Activated CD8-positive, alpha-beta T cell treated with anti-CD3 and anti-CD28 coated beads for 36 hours (primary cell): ENCODE measurements around the gene DSEL. TPM values are rescaled to one million over a fixed set of nuclear protein-coding genes. Genes with fewer than 3 reads are reported as not detected.

Source experiments
- ATAC-seq: fragments of 200-7000 bp; cut with Tn5 transposase; one replicate; pipeline ENCODE4 v1.10.0; 2021; ENCODE audit warnings: mild to moderate bottlenecking, moderate library complexity
- CTCF ChIA-PET: fragments of 350-600 bp; sonication (Branson Sonifier 250); formaldehyde crosslinking; loops from one replicate; lab custom pipeline; 2021; ENCODE audit warnings: antibody characterized with exemption; lab: Charles Lee
- POLR2A ChIA-PET: fragments of 350-600 bp; sonication (Branson Sonifier 250); formaldehyde crosslinking; loops from one replicate; lab custom pipeline; 2021; ENCODE audit warnings: antibody characterized with exemption; lab: Charles Lee
- DNase-seq: peaks from one replicate; pipeline ENCODE4 v3.0.0-alpha.2; 2020
- H3K27ac Mint-ChIP-seq: one replicate; pipeline ENCODE4 v1.8.0; 2021; ENCODE audit warnings: mild to moderate bottlenecking, mixed read lengths
- H3K27me3 Mint-ChIP-seq: one replicate; pipeline ENCODE4 v1.8.0; 2021; ENCODE audit warnings: mixed read lengths
- H3K36me3 Mint-ChIP-seq: one replicate; pipeline ENCODE4 v1.8.0; 2021; ENCODE audit warnings: low read depth, mixed read lengths
- H3K4me1 Mint-ChIP-seq: one replicate; pipeline ENCODE4 v1.8.0; 2021; ENCODE audit warnings: low read depth, mixed read lengths
- H3K4me3 Mint-ChIP-seq: one replicate; pipeline ENCODE4 v1.8.0; 2021; ENCODE audit warnings: mild to moderate bottlenecking, moderate library complexity, mixed read lengths
- H3K9me3 Mint-ChIP-seq: one replicate; pipeline ENCODE4 v1.8.0; 2021; ENCODE audit warnings: mixed read lengths
- CTCF ChIP-seq: fragments of 200-600 bp; IDR thresholded peaks from one replicate; pipeline ENCODE4 v1.8.0; 2022; ENCODE audit warnings: antibody characterized with exemption, mild to moderate bottlenecking
- intact Hi-C: fragments of 100-400 bp; cut with micrococcal nuclease; formaldehyde crosslinking; loops from one replicate; pipeline ENCODE4 v1.10.0; 2022
- total RNA-seq, 2 experiments: library from RNA; stranded (reverse); gene quantifications; one replicate each; pipeline ENCODE4 v1.2.3, GENCODE V29; 2021

The DSEL gene
- total RNA-seq, 2 experiments from 2014 or later, result 0.09 to 0.13 TPM

GRCh38 chr18:67519592-67519991 lies 3.1 kb upstream of the DSEL start:
- intact Hi-C loops, result loop anchor here (10.0 kb wide), 1 partner anchor 305 kb away; no protein-coding TSS in a partner anchor
- POLR2A ChIA-PET, result no interaction called here

GRCh38 chr18:67518566-67518965 lies 2.0 kb upstream of the DSEL start:
- Mint-ChIP-seq H3K27me3 (peaks cover 17% of the 10 kb centered on the region), H3K4me3 (no peak overlapping the region), H3K4me1 (peaks cover 13% of the 10 kb centered on the region), H3K27ac (no peak overlapping the region), H3K9me3 (no peaks in the 10 kb centered on the region), H3K36me3 (no peaks in the 10 kb centered on the region)
- intact Hi-C loops, result loop anchor here (10.0 kb wide), 1 partner anchor 304 kb away; no protein-coding TSS in a partner anchor
- ATAC-seq (no peak), DNase-seq (no peak)
- no peak for TF ChIP-seq CTCF
- ChIA-PET POLR2A (no interaction called here), CTCF (no interaction called here)

More at GRCh38 chr18:67519592-67519991, 3.1 kb upstream of the DSEL start:
- Mint-ChIP-seq H3K27me3 (peaks cover 19% of the 10 kb centered on the region), H3K9me3 (no peaks in the 10 kb centered on the region), H3K4me1 (peaks cover 13% of the 10 kb centered on the region), H3K4me3 (no peak overlapping the region), H3K36me3 (no peaks in the 10 kb centered on the region), H3K27ac (no peak overlapping the region)
- ATAC-seq, result no peak
- no peak for DNase-seq
- TF ChIP-seq CTCF, result no peak
- CTCF ChIA-PET, result no interaction called here

- ChIA-PET CTCF (no interaction called here), POLR2A (interaction anchor here (1.1 to 1.3 kb wide), 2 partner anchors 9 to 64 kb away, joined by 3 read pairs; no protein-coding TSS in a partner anchor)
- TF ChIP-seq CTCF, result no peak
- Mint-ChIP-seq H3K4me3 (peak overlapping the region; percentile 92), H3K27me3 (peaks cover 10% of the 10 kb centered on the region), H3K4me1 (peaks cover 13% of the 10 kb centered on the region), H3K36me3 (no peaks in the 10 kb centered on the region), H3K27ac (no peak overlapping the region), H3K9me3 (no peaks in the 10 kb centered on the region)
- intact Hi-C loops, result loop anchor here (10.0 kb wide), 1 partner anchor 303 kb away; no protein-coding TSS in a partner anchor
- no peak for ATAC-seq
- DNase-seq, result peak; percentile 13
Measured at GRCh38 chr18:67517444-67517765, 885 bp upstream of the DSEL start.

- intact Hi-C loops, result loop anchor here (10.0 kb wide), 1 partner anchor 301 kb away; no protein-coding TSS in a partner anchor
- peak; percentile 56 for TF ChIP-seq CTCF
- DNase-seq, result peak; percentile 75
- Mint-ChIP-seq H3K36me3 (no peaks in the 10 kb centered on the region), H3K27me3 (peaks cover 7% of the 10 kb centered on the region), H3K9me3 (no peaks in the 10 kb centered on the region), H3K4me1 (peaks cover 13% of the 10 kb centered on the region), H3K27ac (no peak overlapping the region), H3K4me3 (peak overlapping the region; percentile 92)
- ChIA-PET CTCF (interaction anchor here (0.6 to 1.7 kb wide), 5 partner anchors 9 to 301 kb away, joined by 3 read pairs; no protein-coding TSS in a partner anchor), POLR2A (interaction anchor here (1.1 kb wide), 1 partner anchor 10 kb away, joined by 3 read pairs; no protein-coding TSS in a partner anchor)
- peak; percentile 18 for ATAC-seq
Measured at GRCh38 chr18:67515942-67516538, 480 bp downstream of the DSEL start.

GRCh38 chr18:67514901-67515540 lies 1.5 kb downstream of the DSEL start:
- Mint-ChIP-seq H3K27me3 (peaks cover 7% of the 10 kb centered on the region), H3K4me3 (peak overlapping the region; percentile 92), H3K4me1 (peaks cover 13% of the 10 kb centered on the region), H3K9me3 (no peaks in the 10 kb centered on the region), H3K27ac (no peak overlapping the region), H3K36me3 (no peaks in the 10 kb centered on the region)
- DNase-seq (no peak), ATAC-seq (no peak)
- ChIA-PET POLR2A (no interaction called here), CTCF (interaction anchor here (0.9 to 1.7 kb wide), 2 partner anchors 75 to 300 kb away, joined by 3 read pairs; no protein-coding TSS in a partner anchor)
- intact Hi-C loops, result loop anchor here (10.0 kb wide), 1 partner anchor 300 kb away; no protein-coding TSS in a partner anchor
- TF ChIP-seq CTCF, result no peak
